Stomach (tissue), 9 donors: ENCODE data around the gene PSMD1. TPM values are rescaled to one million over a fixed set of nuclear protein-coding genes. Genes with fewer than 3 reads are reported as not detected.

Experiments used
- DNase-seq, 2 donors: peaks; one replicate each; pipeline versions ENCODE4 v3.0.0 to v3.0.0-alpha.2; 2013 to 2019
- H3K27ac ChIP-seq, 5 donors: fragments of 200-600 bp in 4 of 5; sonication (generic) in 4 of 5; one replicate each; pipeline ENCODE4 v1.5.1; 2013 to 2019; ENCODE audit warnings: mild to moderate bottlenecking in 1 of 5, moderate library complexity in 1 of 5
- H3K27me3 ChIP-seq, 3 donors: fragments of 200-600 bp; sonication (generic); one replicate each; pipeline ENCODE4 v1.5.1; 2017 to 2019; ENCODE audit warnings: mixed run types in 1 of 3
- H3K36me3 ChIP-seq, 4 donors: fragments of 200-600 bp; sonication (generic); 1 replicate in 3 of 4; 2 replicates in 1 of 4; pipeline ENCODE4 v1.5.1; 2016 to 2019
- H3K4me1 ChIP-seq, 4 donors: fragments of 200-600 bp; sonication (generic); one replicate each; pipeline ENCODE4 v1.5.1; 2016 to 2019
- H3K4me3 ChIP-seq, 4 donors: fragments of 200-600 bp; sonication (generic) in 3 of 4; one replicate each; pipeline ENCODE4 v1.5.1; 2016 to 2019; ENCODE audit warnings: mild to moderate bottlenecking in 1 of 4
- H3K9me3 ChIP-seq, 4 donors: fragments of 200-600 bp; sonication (generic); one replicate each; pipeline ENCODE4 v1.5.1; 2016 to 2019
- CTCF ChIP-seq, 7 experiments: fragments of 450-650 bp in 4 of 7; fragments of 200-600 bp in 3 of 7; sonication (generic) in 3 of 7; IDR thresholded peaks; one replicate each; pipeline ENCODE4 v1.5.1; 2016 to 2019; ENCODE audit warnings: antibody characterized with exemption in 7 of 7, control low read depth in 2 of 7, mild to moderate bottlenecking in 1 of 7
- EP300 ChIP-seq: sonication (generic); formaldehyde crosslinking; IDR thresholded peaks from one replicate; pipeline ENCODE4 v1.6.1; 2017; ENCODE audit warnings: antibody characterized with exemption
- POLR2A ChIP-seq, 4 donors: fragments of 450-650 bp; IDR thresholded peaks; one replicate each; pipeline ENCODE4 v1.6.1; 2016; ENCODE audit warnings: antibody characterized with exemption in 4 of 4, control low read depth in 2 of 4, mild to moderate bottlenecking in 1 of 4, moderate library complexity in 1 of 4
- POLR2AphosphoS5 ChIP-seq, 3 donors: sonication (generic); formaldehyde crosslinking; IDR thresholded peaks; one replicate each; pipeline ENCODE4 v1.6.1; 2016; ENCODE audit warnings: antibody characterized with exemption in 3 of 3
- WGBS, 5 donors: extraction: QIAGEN DNeasy Blood & Tissue Kit in 3 of 5; methylation state at CpG; one replicate each; pipeline versions ENCODE4 v1.1.5 to v1.1.7; 2013 to 2018; 5-methylcytosine and 5-hydroxymethylcytosine counted together
- intact Hi-C: fragments of 100-400 bp; cut with DNase I; formaldehyde crosslinking; loops from one replicate; pipeline ENCODE4 v1.15.1; 2023; ENCODE audit warnings: low total_unique reads
- polyA plus RNA-seq, 3 donors: library from polyadenylated mRNA; stranded (reverse); fragments of 200-250 nt; gene quantifications; one replicate each; pipeline ENCODE4 v1.2.3, GENCODE V29; 2013
- total RNA-seq, 5 donors: library from RNA; depleted of rRNA; stranded (reverse); fragments of >200 nt; gene quantifications; one replicate each; pipeline versions ENCODE4 v1.1.0 to v1.2.3, GENCODE V29; 2014 to 2016
- donor health status: healthy with polysubstance abuse.
- donor health status: Bipolar disorder and iron deficiency.
- donor health status: healthy.

The PSMD1 gene
- total and polyA plus RNA-seq, 8 donors = 31.9 to 96.4 (median 45.6) TPM

DNA sequence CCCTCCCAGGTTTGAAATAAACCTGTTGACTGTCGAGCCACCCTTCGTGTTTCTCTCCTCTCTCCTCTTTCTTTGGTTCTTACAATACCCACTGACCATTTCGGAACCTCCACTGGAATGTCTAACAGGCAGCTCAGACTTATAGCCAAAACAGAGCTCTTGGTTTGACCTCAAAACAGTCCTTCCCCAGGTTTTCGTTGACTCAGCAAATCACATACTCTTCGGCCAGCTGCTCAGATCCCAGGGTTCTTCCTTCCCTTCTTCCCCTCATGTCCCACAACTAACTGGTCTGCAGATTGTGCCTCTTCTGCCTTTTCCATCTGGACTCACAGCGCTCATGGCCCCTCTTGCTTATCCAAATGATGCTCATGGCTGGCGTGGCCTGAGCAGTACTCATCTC is 146.4 kb downstream of the PSMD1 start:
- H3K4me3 ChIP-seq = no peak overlapping the region
- H3K4me1 ChIP-seq = peaks cover 6 to 44% (median 21%) of the 10 kb centered on the region in 4 donors
- no peaks in the 10 kb centered on the region for H3K27me3 ChIP-seq
- H3K27ac ChIP-seq = peak overlapping the region in 1 of 5 donors; percentile 58
- DNase-seq = no peak
- intact Hi-C loops = no loop called here
- no peaks in the 10 kb centered on the region for H3K9me3 ChIP-seq
- no peak for TF ChIP-seq POLR2AphosphoS5 (IDR thresholded peaks at IDR 0.05)
- no peak for TF ChIP-seq EP300
- no peak for TF ChIP-seq POLR2A (IDR thresholded peaks at IDR 0.05)
- no peak for TF ChIP-seq CTCF (IDR thresholded peaks at IDR 0.05)
- 93 to 96% (median 94%) methylated on average over 7 of the region's 7 CpGs for WGBS, 5 donors
- peaks cover 0 to 17% (median 9%) of the 10 kb centered on the region in 4 donors for H3K36me3 ChIP-seq

DNA sequence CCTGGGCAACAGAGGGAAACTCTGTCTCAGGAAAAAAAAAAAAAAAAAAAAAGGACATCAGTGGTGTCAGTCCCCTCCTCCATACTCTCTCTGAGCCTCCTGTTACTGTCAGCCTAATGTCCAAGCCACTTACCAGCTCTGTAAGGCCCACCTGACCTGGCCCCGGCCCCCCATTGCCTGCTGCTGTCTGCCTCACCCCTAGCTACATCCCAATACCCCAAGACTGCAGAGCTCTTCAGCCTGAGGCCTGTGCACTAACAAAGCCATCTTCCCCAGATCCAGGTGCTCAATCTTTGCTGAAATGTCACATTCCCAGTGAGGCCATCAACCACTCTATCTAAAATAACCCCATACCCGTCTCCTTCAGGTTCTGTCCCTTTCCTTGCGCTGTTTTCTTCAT is 147.5 kb downstream of the PSMD1 start:
- DNase-seq = no peak
- Histone ChIP-seq H3K36me3 (peaks cover 0 to 28% (median 19%) of the 10 kb centered on the region in 4 donors), H3K27ac (peak overlapping the region in 1 of 5 donors; percentile 58), H3K4me3 (no peak overlapping the region), H3K27me3 (no peaks in the 10 kb centered on the region), H3K4me1 (peaks cover 3 to 37% (median 15%) of the 10 kb centered on the region in 4 donors), H3K9me3 (no peaks in the 10 kb centered on the region)
- intact Hi-C loops = no loop called here
- TF ChIP-seq CTCF (IDR thresholded peaks at IDR 0.05) = no peak
- TF ChIP-seq POLR2AphosphoS5 (IDR thresholded peaks at IDR 0.05) = no peak
- TF ChIP-seq EP300 = no peak
- TF ChIP-seq POLR2A (IDR thresholded peaks at IDR 0.05) = no peak
- WGBS, 5 donors = 92 to 100% (median 95%) methylated on average over 3 of the region's 3 CpGs

- DNase-seq = no peak
- intact Hi-C loops = no loop called here
- H3K27ac ChIP-seq = peak overlapping the region in 1 of 5 donors; percentile 58
- peaks cover 0 to 33% (median 11%) of the 10 kb centered on the region in 4 donors for H3K4me1 ChIP-seq
- 82 to 91% (median 87%) methylated on average over 5 of the region's 5 CpGs for WGBS, 5 donors
- H3K27me3 ChIP-seq = no peaks in the 10 kb centered on the region
- H3K36me3 ChIP-seq = peaks cover 0 to 32% (median 24%) of the 10 kb centered on the region in 4 donors
- TF ChIP-seq POLR2A (IDR thresholded peaks at IDR 0.05) (no peak), POLR2AphosphoS5 (IDR thresholded peaks at IDR 0.05) (no peak), CTCF (IDR thresholded peaks at IDR 0.05) (no peak), EP300 (no peak)
- H3K4me3 ChIP-seq = no peak overlapping the region
- H3K9me3 ChIP-seq = no peaks in the 10 kb centered on the region
Measured at GRCh38 chr2:231204581-231204980, 147.9 kb downstream of the PSMD1 start.

GRCh38 chr2:231207734-231208133 is 151.1 kb downstream of the PSMD1 start:
- Histone ChIP-seq H3K27me3 (no peaks in the 10 kb centered on the region), H3K4me3 (no peak overlapping the region), H3K9me3 (no peaks in the 10 kb centered on the region), H3K4me1 (peaks cover 0 to 8% (median 0%) of the 10 kb centered on the region in 4 donors), H3K36me3 (peaks cover 0 to 48% (median 33%) of the 10 kb centered on the region in 4 donors), H3K27ac (peak overlapping the region in 1 of 5 donors; percentile 51)
- WGBS, 5 donors = 78 to 81% (median 80%) methylated on average over 4 of the region's 4 CpGs
- no peak for DNase-seq
- intact Hi-C loops = no loop called here
- no peak for TF ChIP-seq POLR2AphosphoS5 (IDR thresholded peaks at IDR 0.05)
- no peak for TF ChIP-seq CTCF (IDR thresholded peaks at IDR 0.05)
- no peak for TF ChIP-seq POLR2A (IDR thresholded peaks at IDR 0.05)
